Testis (tissue), 2 donors: Measurements from ENCODE around the gene KRT74.

ENCODE experiments used
- CTCF ChIP-seq, 3 experiments: fragments of 450-650 bp in 2 of 3; fragments of 200-600 bp in 1 of 3; sonication (generic) in 1 of 3; IDR thresholded peaks; one replicate each; pipeline ENCODE4 v1.5.1; 2016 to 2019; ENCODE audit warnings: antibody characterized with exemption in 3 of 3, mild to moderate bottlenecking in 2 of 3, moderate library complexity in 1 of 3
- POLR2A ChIP-seq: fragments of 450-650 bp; IDR thresholded peaks from one replicate; pipeline ENCODE4 v1.6.1; 2017; ENCODE audit warnings: antibody characterized with exemption, mild to moderate bottlenecking, moderate library complexity

GRCh38 chr12:52575256-52575655 is 1.6 kb upstream of the KRT74 start:
- TF ChIP-seq CTCF (IDR thresholded peaks at IDR 0.05): no peak
- TF ChIP-seq POLR2A: no peak
